H1 (cell line): ENCODE data around the gene CADM2. TPM values are rescaled to one million over a fixed set of nuclear protein-coding genes. Genes with fewer than 3 reads are reported as not detected.
A peak's percentile ranks its signal among the peaks of the same experiment; 100 is the strongest.

Source experiments
- ATF2 ChIP-seq: IDR thresholded peaks from 2 replicates; pipeline ENCODE4 v1.6.1; 2012; ENCODE audit warnings: low read length, inconsistent platforms
- BCL11A ChIP-seq, 2 experiments: IDR thresholded peaks; one replicate each; pipeline ENCODE4 v1.6.1; 2011; ENCODE audit warnings: low read depth in 2 of 2, low read length in 2 of 2, mild to moderate bottlenecking in 2 of 2
- CBX5 ChIP-seq: fragments of 300-800, 300-1000 bp; sonication (generic); IDR thresholded peaks from 2 replicates; pipeline ENCODE4 v1.7.1; 2016; ENCODE audit warnings: antibody characterized with exemption, low read length, low read depth
- CHD2 ChIP-seq: IDR thresholded peaks from 2 replicates; pipeline ENCODE4 v1.6.1; 2012; ENCODE audit warnings: low read length, improper control_type of control experiment
- CTCF ChIP-seq, 3 experiments: IDR thresholded peaks; 1 replicate in 2 of 3; 2 replicates in 1 of 3; pipeline versions ENCODE4 v1.5.1 to v1.6.1; 2011; ENCODE audit warnings: low read length in 3 of 3, mild to moderate bottlenecking in 3 of 3, inconsistent platforms in 2 of 3, low read depth in 1 of 3, moderate library complexity in 1 of 3; ENCODE audit not compliant: insufficient read depth in 1 of 3; ENCODE audit errors: control extremely low read depth in 1 of 3
- GABPA ChIP-seq: IDR thresholded peaks from 2 replicates; pipeline ENCODE4 v1.6.1; 2011; ENCODE audit warnings: mild to moderate bottlenecking, low read length, moderate library complexity, borderline replicate concordance; ENCODE audit not compliant: insufficient read depth
- MAX ChIP-seq: IDR thresholded peaks from 2 replicates; pipeline ENCODE4 v1.6.1; 2012; ENCODE audit warnings: inconsistent platforms
- RAD21 ChIP-seq, 2 experiments: IDR thresholded peaks in 1 of 2; conservative IDR thresholded peaks in 1 of 2; 2 replicates each; pipeline ENCODE4 v1.6.1; 2011; ENCODE audit warnings: low read depth in 2 of 2, low read length in 2 of 2, improper control_type of control experiment in 1 of 2, inconsistent platforms in 1 of 2, mild to moderate bottlenecking in 1 of 2, moderate library complexity in 1 of 2
- SIRT6 ChIP-seq: IDR thresholded peaks from one replicate; pipeline ENCODE4 v1.7.1; 2012; ENCODE audit warnings: low read length, inconsistent platforms
- SRF ChIP-seq: IDR thresholded peaks from 2 replicates; pipeline ENCODE4 v1.6.1; 2011; ENCODE audit warnings: mild to moderate bottlenecking, low read depth, low read length, moderate library complexity
- TBP ChIP-seq: IDR thresholded peaks from 2 replicates; pipeline ENCODE4 v1.6.1; 2011; ENCODE audit warnings: low read depth, low read length, improper control_type of control experiment
- TCF12 ChIP-seq: IDR thresholded peaks from 2 replicates; pipeline ENCODE4 v1.6.1; 2011; ENCODE audit warnings: low read depth, mild to moderate bottlenecking, low read length
- polyA plus RNA-seq, 7 experiments: library from polyadenylated mRNA; depleted of rRNA in 3 of 7; stranded (reverse) in 5 of 7; unstranded in 2 of 7; fragments of >200 nt in 5 of 7; fragments of 200-250 nt in 2 of 7; gene quantifications; 1 replicate in 5 of 7; 2 replicates in 1 of 7; 4 replicates in 1 of 7; pipeline versions ENCODE4 v1.2.1 to v1.2.3, GENCODE V29; 2011 to 2013; ENCODE audit warnings: missing spikeins in 2 of 7, mixed read lengths in 2 of 7
- total RNA-seq: library from RNA; stranded (reverse); fragmentation: NEBNext Ultra II Directional; extraction: Animal tissue kit (Norgen Biotek cat#: 25700); gene quantifications from 2 replicates; pipeline ENCODE4 v1.2.1, GENCODE V29; 2021

Gene CADM2
- total and polyA plus RNA-seq, 2 of the 8 experiments (the other 6 are each of a cell fraction or from before 2014, with no cell fraction given): 14.9 to 20.9 TPM

GRCh38 chr3:84958495-84959469 is at the start of gene CADM2 (continued):
- no peak for TF ChIP-seq ATF2
- TF ChIP-seq TCF12: peak; percentile 26; the same call in 1 of the 2 replicates
- peak; percentile 37; the same call in 1 of the 2 replicates for TF ChIP-seq MAX
- TF ChIP-seq GABPA: no peak
- no peak for TF ChIP-seq SIRT6
- TF ChIP-seq CHD2: no peak; the same call in none of the 2 replicates
- TF ChIP-seq SRF: no peak
- peak; percentile 36; the same call in 1 of the 2 replicates for TF ChIP-seq TBP
- TF ChIP-seq CTCF (IDR thresholded peaks at IDR 0.05; ENCODE audit: control extremely low read depth in 1 of 3, insufficient read depth in 1 of 3, low read depth in 1 of 3, low read length in 3 of 3): peak; percentile 21 to 37 (median 21); a peak in 3 of 4 replicates
- TF ChIP-seq BCL11A (IDR thresholded peaks at IDR 0.05; ENCODE audit: low read depth in 2 of 2, low read length in 2 of 2): no peak
- TF ChIP-seq RAD21 (IDR thresholded peaks at IDR 0.05 in 1 of 2, conservative IDR thresholded peaks at IDR 0.05 in 1 of 2; ENCODE audit: low read depth in 2 of 2, low read length in 2 of 2): peak; percentile 41 to 47
- no peak for TF ChIP-seq CBX5
